GM12892 (cell line): ENCODE measurements around the gene HECW1.

Experiments used
- POLR2A ChIP-seq: IDR thresholded peaks from 2 replicates; pipeline ENCODE4 v1.6.1; 2011; ENCODE audit warnings: low read depth, low read length, control low read depth
- POLR2AphosphoS5 ChIP-seq: IDR thresholded peaks from 2 replicates; pipeline ENCODE4 v1.6.1; 2011; ENCODE audit warnings: low read depth, low read length, control low read depth
- TAF1 ChIP-seq: IDR thresholded peaks from 2 replicates; pipeline ENCODE4 v1.6.1; 2011; ENCODE audit warnings: low read depth, mild to moderate bottlenecking, control low read depth, low read length, borderline replicate concordance

- no peak for TF ChIP-seq POLR2AphosphoS5
- TF ChIP-seq POLR2A: no peak
- TF ChIP-seq TAF1: no peak
Measured at GRCh38 chr7:43317075-43317474, 204.6 kb downstream of the HECW1 start.
